Measurements from ENCODE around the gene SSPN.

- TF ChIP-seq CTCF (IDR thresholded peaks at IDR 0.05) (no peak), POLR2A (IDR thresholded peaks at IDR 0.05) (no peak), POLR2AphosphoS5 (IDR thresholded peaks at IDR 0.05; ENCODE audit: insufficient read depth in 1 of 2, low read depth in 1 of 2) (no peak)
Measured at GRCh38 chr12:26278266-26278665, 82.9 kb downstream of the SSPN start.
